Osteocyte (in vitro differentiated cells): ENCODE results near the gene CAMKK1. TPM values are rescaled to one million over a fixed set of nuclear protein-coding genes. Genes with fewer than 3 reads are reported as not detected.

Experiments
- DNase-seq: peaks from one replicate; pipeline ENCODE4 v3.0.0; 2021; ENCODE audit warnings: mixed read lengths; ENCODE audit not compliant: unreplicated experiment; ENCODE audit errors: extremely low spot score
- H3K27ac Mint-ChIP-seq: one replicate; pipeline ENCODE4 v1.8.0; 2021; ENCODE audit warnings: mild to moderate bottlenecking, mixed read lengths; ENCODE audit not compliant: unreplicated experiment
- H3K27me3 Mint-ChIP-seq: one replicate; pipeline ENCODE4 v1.8.0; 2021; ENCODE audit warnings: mixed read lengths; ENCODE audit not compliant: unreplicated experiment
- H3K36me3 Mint-ChIP-seq: one replicate; pipeline ENCODE4 v1.8.0; 2021; ENCODE audit warnings: mixed read lengths; ENCODE audit not compliant: unreplicated experiment
- H3K4me1 Mint-ChIP-seq: one replicate; pipeline ENCODE4 v1.8.0; 2021; ENCODE audit warnings: mixed read lengths; ENCODE audit not compliant: unreplicated experiment
- H3K4me3 Mint-ChIP-seq: one replicate; pipeline ENCODE4 v1.8.0; 2021; ENCODE audit warnings: mild to moderate bottlenecking, moderate library complexity, mixed read lengths; ENCODE audit not compliant: unreplicated experiment
- H3K9me3 Mint-ChIP-seq: one replicate; pipeline ENCODE4 v1.8.0; 2021; ENCODE audit warnings: mixed read lengths; ENCODE audit not compliant: unreplicated experiment
- total RNA-seq: library from RNA; stranded (reverse); gene quantifications from 2 replicates; pipeline ENCODE4 v1.2.1, GENCODE V29; 2021
- TF ChIP-seq, protein P1 (sequence below): fragments of 200-600 bp; sonication (generic); IDR thresholded peaks from 2 replicates; pipeline ENCODE4 v1.5.0; 2021; ENCODE audit warnings: antibody characterized with exemption, mild to moderate bottlenecking, moderate library complexity

The CAMKK1 gene
- total RNA-seq, 1 donor from 2014 or later: 1.3 TPM

DNA sequence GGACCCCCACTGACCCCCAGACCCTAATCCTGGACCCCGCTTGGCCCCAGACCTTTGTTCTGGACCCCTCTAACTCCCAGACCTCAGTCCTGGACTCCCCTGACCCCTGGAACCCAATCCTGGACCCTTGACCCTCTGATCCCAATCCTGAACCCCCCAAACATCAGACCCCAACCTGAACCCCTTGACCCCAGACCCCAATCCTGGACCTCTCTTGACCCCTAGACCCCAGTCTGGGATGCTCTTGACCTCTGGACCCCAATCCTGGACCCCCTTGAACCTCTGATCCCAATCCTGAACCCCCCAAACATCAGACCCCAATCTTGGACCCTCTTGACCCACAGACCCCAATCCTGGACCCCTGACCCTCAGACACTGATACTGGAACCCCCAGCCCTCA, 36.9 kb upstream of the CAMKK1 start:
- Mint-ChIP-seq H3K27ac (no peak overlapping the region), H3K9me3 (no peaks in the 10 kb centered on the region), H3K27me3 (peaks cover 9% of the 10 kb centered on the region), H3K4me1 (peaks cover 13% of the 10 kb centered on the region), H3K36me3 (no peaks in the 10 kb centered on the region), H3K4me3 (no peak overlapping the region)
- TF ChIP-seq, protein P1, sequence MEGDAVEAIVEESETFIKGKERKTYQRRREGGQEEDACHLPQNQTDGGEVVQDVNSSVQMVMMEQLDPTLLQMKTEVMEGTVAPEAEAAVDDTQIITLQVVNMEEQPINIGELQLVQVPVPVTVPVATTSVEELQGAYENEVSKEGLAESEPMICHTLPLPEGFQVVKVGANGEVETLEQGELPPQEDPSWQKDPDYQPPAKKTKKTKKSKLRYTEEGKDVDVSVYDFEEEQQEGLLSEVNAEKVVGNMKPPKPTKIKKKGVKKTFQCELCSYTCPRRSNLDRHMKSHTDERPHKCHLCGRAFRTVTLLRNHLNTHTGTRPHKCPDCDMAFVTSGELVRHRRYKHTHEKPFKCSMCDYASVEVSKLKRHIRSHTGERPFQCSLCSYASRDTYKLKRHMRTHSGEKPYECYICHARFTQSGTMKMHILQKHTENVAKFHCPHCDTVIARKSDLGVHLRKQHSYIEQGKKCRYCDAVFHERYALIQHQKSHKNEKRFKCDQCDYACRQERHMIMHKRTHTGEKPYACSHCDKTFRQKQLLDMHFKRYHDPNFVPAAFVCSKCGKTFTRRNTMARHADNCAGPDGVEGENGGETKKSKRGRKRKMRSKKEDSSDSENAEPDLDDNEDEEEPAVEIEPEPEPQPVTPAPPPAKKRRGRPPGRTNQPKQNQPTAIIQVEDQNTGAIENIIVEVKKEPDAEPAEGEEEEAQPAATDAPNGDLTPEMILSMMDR: no peak
- no peak for DNase-seq

DNA sequence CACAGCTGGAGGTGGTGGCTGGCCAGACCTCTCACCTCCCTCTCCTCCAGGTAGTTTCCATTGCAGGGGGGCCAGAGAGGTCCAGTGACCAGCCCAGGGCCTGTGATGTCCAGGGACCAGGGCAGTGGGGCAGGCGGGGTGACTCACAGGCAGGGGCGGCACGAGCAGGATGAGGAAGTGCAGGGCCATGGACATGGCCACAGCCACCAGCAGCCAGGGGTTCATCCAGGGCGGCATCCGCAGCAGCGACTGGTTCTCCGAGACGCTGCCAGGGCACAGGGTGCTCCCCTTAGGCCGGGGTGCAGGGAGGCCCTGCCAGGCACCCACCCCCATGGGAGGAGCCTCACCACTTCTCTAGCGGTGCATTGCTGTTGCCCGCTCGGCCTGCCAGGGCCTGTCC, 36.3 kb upstream of the CAMKK1 start:
- no peak overlapping the region for H3K4me3 Mint-ChIP-seq
- TF ChIP-seq, protein P1: no peak
- no peaks in the 10 kb centered on the region for H3K36me3 Mint-ChIP-seq
- peaks cover 13% of the 10 kb centered on the region for H3K4me1 Mint-ChIP-seq
- no peak overlapping the region for H3K27ac Mint-ChIP-seq
- no peaks in the 10 kb centered on the region for H3K9me3 Mint-ChIP-seq
- peaks cover 9% of the 10 kb centered on the region for H3K27me3 Mint-ChIP-seq
- no peak for DNase-seq

DNA sequence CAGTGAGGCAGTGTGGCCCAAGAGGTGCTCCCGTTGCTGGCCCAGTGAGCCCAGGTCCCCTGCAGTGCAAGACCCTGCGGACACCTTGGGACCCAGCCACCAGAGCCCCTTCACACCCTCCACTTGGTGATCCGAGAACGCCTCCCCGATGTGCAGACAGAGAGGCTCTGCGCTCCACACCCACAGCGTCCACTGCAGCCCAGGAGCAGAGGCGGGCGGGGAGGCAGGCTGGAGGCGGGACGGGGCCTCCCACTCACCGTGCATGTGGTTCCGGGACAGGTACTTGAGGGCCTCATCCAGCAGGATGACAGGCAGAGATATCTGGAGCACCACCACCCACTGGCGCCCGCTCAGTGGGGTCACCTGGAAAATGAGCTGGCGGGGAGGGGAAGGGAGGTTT, 35.6 kb upstream of the CAMKK1 start:
- Mint-ChIP-seq H3K27me3 (peaks cover 9% of the 10 kb centered on the region), H3K36me3 (no peaks in the 10 kb centered on the region), H3K9me3 (no peaks in the 10 kb centered on the region), H3K4me1 (peaks cover 13% of the 10 kb centered on the region), H3K27ac (no peak overlapping the region), H3K4me3 (no peak overlapping the region)
- TF ChIP-seq, protein P1: no peak
- DNase-seq: no peak

DNA sequence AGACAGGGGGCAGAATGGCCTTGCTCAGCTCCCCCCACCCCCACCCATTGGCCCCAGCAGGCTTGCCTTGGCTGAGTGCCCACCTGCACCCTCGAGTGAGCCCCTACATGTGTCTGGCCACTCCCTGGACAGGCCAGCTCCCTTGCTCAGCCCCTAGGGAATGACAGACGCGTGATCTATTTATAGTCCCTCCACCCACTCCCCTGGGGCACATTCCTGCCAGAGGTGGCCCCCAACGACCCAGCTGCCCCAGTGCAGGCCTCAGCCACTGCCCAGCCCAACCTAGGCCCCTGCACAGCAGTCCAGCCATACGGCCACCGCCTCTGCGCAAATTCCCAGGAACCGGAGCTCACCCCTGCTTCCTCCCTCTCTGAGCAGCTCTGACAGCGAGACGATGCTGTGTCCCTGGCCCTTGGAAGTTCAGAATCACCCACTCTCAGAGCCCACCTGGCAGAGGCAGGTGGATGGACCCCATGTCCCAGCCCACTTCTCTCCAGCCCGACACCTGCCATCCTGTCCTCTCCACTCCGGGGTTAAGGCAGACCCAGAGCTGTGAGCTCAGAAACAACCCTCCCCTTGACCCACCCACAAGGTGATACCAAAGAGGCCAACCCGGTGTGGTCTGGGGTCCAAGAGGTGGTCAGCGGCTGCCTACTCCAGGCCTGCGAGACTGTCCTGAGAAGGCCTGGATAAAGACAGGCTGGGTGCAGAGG, 34.9 kb upstream of the CAMKK1 start:
- no peak for DNase-seq
- Mint-ChIP-seq H3K27me3 (peaks cover 9% of the 10 kb centered on the region), H3K9me3 (no peaks in the 10 kb centered on the region), H3K27ac (no peak overlapping the region), H3K4me1 (peaks cover 13% of the 10 kb centered on the region), H3K36me3 (no peaks in the 10 kb centered on the region), H3K4me3 (no peak overlapping the region)
- TF ChIP-seq, protein P1: no peak

DNA sequence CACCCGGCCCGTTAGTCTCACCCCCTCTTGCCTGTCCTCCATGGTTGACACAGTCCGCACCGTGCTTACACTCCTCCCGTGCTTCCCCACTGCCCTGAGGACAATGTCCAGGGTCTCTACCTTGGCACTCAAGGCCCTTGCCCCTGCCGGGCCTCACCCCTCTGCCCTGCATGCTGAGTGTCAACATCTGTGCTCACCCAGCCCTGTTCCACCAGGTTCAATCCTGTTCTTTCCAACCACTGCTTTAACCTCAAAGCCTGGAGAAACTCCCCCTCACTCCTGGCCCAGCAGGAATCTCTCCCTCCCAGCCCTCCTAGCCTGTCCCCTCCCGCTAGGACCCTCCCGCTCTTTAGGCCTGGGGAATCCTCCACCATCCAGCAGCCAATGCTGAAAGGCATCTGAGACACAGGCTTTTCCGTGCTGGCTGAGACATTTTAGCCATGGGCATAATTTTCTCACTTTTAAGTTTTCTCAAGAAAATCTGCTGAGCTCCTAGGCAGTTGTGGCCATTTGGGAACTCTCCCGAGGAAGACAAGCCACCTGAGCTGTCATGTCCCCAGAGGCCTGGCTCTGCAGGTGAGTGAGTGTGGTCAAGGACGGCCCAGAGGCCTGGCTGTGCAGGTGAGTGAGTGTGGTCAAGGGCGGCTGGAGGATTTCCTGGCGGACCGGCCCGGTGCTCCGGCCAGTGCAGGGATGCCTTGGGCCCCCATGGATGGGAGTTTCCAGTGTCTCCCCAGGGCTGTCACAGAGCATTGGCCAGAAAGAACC, 34.2 kb upstream of the CAMKK1 start:
- no peak for DNase-seq
- H3K27me3 Mint-ChIP-seq: peaks cover 9% of the 10 kb centered on the region
- TF ChIP-seq, protein P1: no peak
- no peak overlapping the region for H3K27ac Mint-ChIP-seq
- peaks cover 13% of the 10 kb centered on the region for H3K4me1 Mint-ChIP-seq
- H3K9me3 Mint-ChIP-seq: no peaks in the 10 kb centered on the region
- no peaks in the 10 kb centered on the region for H3K36me3 Mint-ChIP-seq
- H3K4me3 Mint-ChIP-seq: no peak overlapping the region
